ENCODE measurements around the gene MOSPD3.

Gene MOSPD3

DNA sequence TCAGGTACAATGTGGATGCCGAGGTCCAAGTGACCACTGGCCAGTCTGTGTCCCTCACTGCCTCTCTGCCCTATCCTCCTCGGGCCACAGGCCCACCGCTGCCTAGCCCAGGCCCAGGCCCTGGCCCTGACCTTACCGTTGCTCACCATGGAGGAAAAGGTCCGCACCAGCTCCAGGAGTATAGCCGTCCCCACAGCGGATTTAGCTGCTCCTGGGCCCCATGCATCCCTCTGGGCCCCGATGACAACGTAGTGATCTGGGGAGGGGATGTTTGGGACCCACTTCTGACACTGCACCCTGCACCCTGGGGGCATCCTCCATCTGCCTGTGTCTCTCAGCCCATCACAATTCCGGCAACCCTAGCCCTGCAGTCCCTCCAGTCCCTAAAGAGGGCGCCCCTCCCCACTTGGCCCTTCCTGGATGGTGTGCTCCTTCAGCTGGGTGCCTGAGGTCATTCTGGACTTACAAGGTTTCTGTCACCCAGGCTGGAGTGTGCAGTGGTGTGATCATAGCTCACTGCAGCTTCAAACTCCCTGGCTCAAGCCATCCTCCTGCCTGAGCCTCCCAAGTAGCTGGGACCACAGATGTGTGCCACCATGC is 16.9 kb downstream of the MOSPD3 start:
- H2AFZ ChIP-seq (ENCODE audit: low read depth, low read length), result no peak overlapping the region
- no peak overlapping the region for H3K27ac ChIP-seq (ENCODE audit: low read length)
- no peaks in the 10 kb centered on the region for H4K20me1 ChIP-seq (ENCODE audit: insufficient read depth, low read length)
- peaks cover 18% of the 10 kb centered on the region for H3K4me1 ChIP-seq (ENCODE audit: insufficient read depth, low read length)
- DNase-seq (peak; percentile 18), ATAC-seq (ENCODE audit: insufficient read depth, low read depth) (no peak)
- H3K79me2 ChIP-seq (ENCODE audit: insufficient read depth, low read length), result no peaks in the 10 kb centered on the region
- no peak overlapping the region for H3K4me3 ChIP-seq (ENCODE audit: low read depth in 1 of 2, low read length in 2 of 2)
- H3K27me3 ChIP-seq (ENCODE audit: insufficient read depth, low read length, poor library complexity), result peaks cover 6% of the 10 kb centered on the region
- TF ChIP-seq EZH2 (IDR thresholded peaks at IDR 0.05; ENCODE audit: borderline replicate concordance, low read depth, low read length, severe bottlenecking), result no peak
- TF ChIP-seq, protein P1, sequence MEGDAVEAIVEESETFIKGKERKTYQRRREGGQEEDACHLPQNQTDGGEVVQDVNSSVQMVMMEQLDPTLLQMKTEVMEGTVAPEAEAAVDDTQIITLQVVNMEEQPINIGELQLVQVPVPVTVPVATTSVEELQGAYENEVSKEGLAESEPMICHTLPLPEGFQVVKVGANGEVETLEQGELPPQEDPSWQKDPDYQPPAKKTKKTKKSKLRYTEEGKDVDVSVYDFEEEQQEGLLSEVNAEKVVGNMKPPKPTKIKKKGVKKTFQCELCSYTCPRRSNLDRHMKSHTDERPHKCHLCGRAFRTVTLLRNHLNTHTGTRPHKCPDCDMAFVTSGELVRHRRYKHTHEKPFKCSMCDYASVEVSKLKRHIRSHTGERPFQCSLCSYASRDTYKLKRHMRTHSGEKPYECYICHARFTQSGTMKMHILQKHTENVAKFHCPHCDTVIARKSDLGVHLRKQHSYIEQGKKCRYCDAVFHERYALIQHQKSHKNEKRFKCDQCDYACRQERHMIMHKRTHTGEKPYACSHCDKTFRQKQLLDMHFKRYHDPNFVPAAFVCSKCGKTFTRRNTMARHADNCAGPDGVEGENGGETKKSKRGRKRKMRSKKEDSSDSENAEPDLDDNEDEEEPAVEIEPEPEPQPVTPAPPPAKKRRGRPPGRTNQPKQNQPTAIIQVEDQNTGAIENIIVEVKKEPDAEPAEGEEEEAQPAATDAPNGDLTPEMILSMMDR (IDR thresholded peaks at IDR 0.05; ENCODE audit: borderline replicate concordance, extremely low read depth, low read length, poor library complexity, severe bottlenecking), result peak; percentile 59
- no peaks in the 10 kb centered on the region for H3K9me3 ChIP-seq (ENCODE audit: insufficient read depth, low read length, severe bottlenecking)
- H3K9ac ChIP-seq (ENCODE audit: low read depth, low read length), result no peak overlapping the region
- H3K36me3 ChIP-seq (ENCODE audit: insufficient read depth, low read length), result no peaks in the 10 kb centered on the region
- H3K4me2 ChIP-seq (ENCODE audit: insufficient read depth, low read length), result no peak overlapping the region

DNA sequence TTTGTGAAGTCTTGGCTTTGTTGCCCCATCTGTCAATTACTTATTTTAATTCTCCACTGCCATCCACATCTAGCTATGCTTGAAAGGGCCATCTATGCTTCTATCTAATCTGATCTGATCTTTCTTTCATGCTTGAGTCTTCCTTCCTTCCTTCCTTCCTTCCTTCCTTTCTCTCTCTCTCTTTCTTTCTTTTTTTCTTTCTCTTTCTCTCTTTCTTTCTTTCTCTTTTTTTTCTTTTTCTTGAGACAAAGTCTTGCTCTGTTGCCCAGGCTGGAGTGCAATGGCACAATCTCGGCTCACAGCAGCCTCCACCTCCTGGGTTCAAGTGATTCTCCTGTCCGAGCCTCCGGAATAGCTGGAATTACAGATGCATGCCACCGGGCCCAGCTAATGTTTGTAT is 17.7 kb downstream of the MOSPD3 start:
- no peak for ATAC-seq (ENCODE audit: insufficient read depth, low read depth)
- H3K9ac ChIP-seq (ENCODE audit: low read depth, low read length), result no peak overlapping the region
- H3K27ac ChIP-seq (ENCODE audit: low read length), result no peak overlapping the region
- peaks cover 6% of the 10 kb centered on the region for H3K27me3 ChIP-seq (ENCODE audit: insufficient read depth, low read length, poor library complexity)
- no peaks in the 10 kb centered on the region for H3K79me2 ChIP-seq (ENCODE audit: insufficient read depth, low read length)
- no peak for DNase-seq
- no peak overlapping the region for H3K4me3 ChIP-seq (ENCODE audit: low read depth in 1 of 2, low read length in 2 of 2)
- no peaks in the 10 kb centered on the region for H4K20me1 ChIP-seq (ENCODE audit: insufficient read depth, low read length)
- H3K4me1 ChIP-seq (ENCODE audit: insufficient read depth, low read length), result peaks cover 18% of the 10 kb centered on the region
- H3K36me3 ChIP-seq (ENCODE audit: insufficient read depth, low read length), result no peaks in the 10 kb centered on the region
- TF ChIP-seq, protein P1 (IDR thresholded peaks at IDR 0.05; ENCODE audit: borderline replicate concordance, extremely low read depth, low read length, poor library complexity, severe bottlenecking), result no peak
- no peak for TF ChIP-seq EZH2 (IDR thresholded peaks at IDR 0.05; ENCODE audit: borderline replicate concordance, low read depth, low read length, severe bottlenecking)
- no peak overlapping the region for H3K4me2 ChIP-seq (ENCODE audit: insufficient read depth, low read length)
- H3K9me3 ChIP-seq (ENCODE audit: insufficient read depth, low read length, severe bottlenecking), result no peaks in the 10 kb centered on the region
- H2AFZ ChIP-seq (ENCODE audit: low read depth, low read length), result no peak overlapping the region

DNA sequence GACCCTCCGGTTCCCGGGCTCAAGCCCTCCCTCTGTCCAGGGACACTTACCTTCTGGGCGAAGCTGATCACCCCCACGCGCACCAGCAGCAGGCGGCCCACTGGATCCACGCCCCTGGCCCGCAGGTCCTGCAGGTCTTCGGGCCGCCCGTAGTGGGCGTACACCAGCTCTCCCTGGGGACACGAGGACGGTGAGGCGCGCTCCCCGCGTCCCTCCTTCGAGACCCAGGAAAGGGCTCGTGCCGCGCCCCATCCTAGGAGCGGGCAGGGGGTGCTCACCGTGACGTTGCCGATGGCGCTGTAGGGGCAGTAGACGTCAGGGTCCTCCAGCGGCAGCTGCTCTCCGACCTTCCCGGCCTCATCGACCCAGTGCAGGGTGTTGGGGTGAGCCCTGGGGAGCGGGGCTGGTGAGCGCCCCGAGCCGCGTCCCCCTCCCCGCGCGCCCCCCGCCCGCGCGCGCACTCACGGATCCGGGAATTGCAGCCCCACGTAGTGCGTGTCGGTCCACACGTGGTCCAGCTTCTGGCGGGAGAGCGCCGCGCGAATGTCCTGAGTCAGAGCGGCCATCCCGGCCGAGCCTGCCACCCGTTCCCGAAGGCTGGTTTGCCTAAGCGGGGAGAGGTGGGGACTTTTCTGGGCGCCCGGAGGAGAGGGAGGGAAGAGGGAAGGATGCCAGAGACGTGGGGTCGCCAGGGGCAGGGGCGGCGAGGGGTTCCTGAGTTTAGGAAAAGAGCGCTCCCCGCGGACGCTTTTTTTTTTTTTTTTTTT is 20.8 kb downstream of the MOSPD3 start:
- H3K27ac ChIP-seq (ENCODE audit: low read length), result no peak overlapping the region
- no peak overlapping the region for H3K4me3 ChIP-seq (ENCODE audit: low read depth in 1 of 2, low read length in 2 of 2)
- H3K4me1 ChIP-seq (ENCODE audit: insufficient read depth, low read length), result no peaks in the 10 kb centered on the region
- DNase-seq (no peak), ATAC-seq (ENCODE audit: insufficient read depth, low read depth) (no peak)
- H3K79me2 ChIP-seq (ENCODE audit: insufficient read depth, low read length), result no peaks in the 10 kb centered on the region
- H2AFZ ChIP-seq (ENCODE audit: low read depth, low read length), result no peak overlapping the region
- no peaks in the 10 kb centered on the region for H3K36me3 ChIP-seq (ENCODE audit: insufficient read depth, low read length)
- no peaks in the 10 kb centered on the region for H4K20me1 ChIP-seq (ENCODE audit: insufficient read depth, low read length)
- no peaks in the 10 kb centered on the region for H3K9me3 ChIP-seq (ENCODE audit: insufficient read depth, low read length, severe bottlenecking)
- no peak overlapping the region for H3K9ac ChIP-seq (ENCODE audit: low read depth, low read length)
- no peak overlapping the region for H3K4me2 ChIP-seq (ENCODE audit: insufficient read depth, low read length)
- peak; percentile 30 for TF ChIP-seq EZH2 (IDR thresholded peaks at IDR 0.05; ENCODE audit: borderline replicate concordance, low read depth, low read length, severe bottlenecking)
- TF ChIP-seq, protein P1 (IDR thresholded peaks at IDR 0.05; ENCODE audit: borderline replicate concordance, extremely low read depth, low read length, poor library complexity, severe bottlenecking), result no peak
- peaks cover 6% of the 10 kb centered on the region for H3K27me3 ChIP-seq (ENCODE audit: insufficient read depth, low read length, poor library complexity)

All from DND-41 (cell line).